Peyer's patch (tissue), 4 donors: Measurements from ENCODE around the gene TUBB2A. TPM values are rescaled to one million over a fixed set of nuclear protein-coding genes. Genes with fewer than 3 reads are reported as not detected.
A peak's percentile ranks its signal among the peaks of the same experiment; 100 is the strongest.
"Not testable (repeated sequence)": the region's sequence is repeated elsewhere in the genome, so short reads cannot be mapped to it uniquely, and the experiment has no call there.

Experiments
- DNase-seq, 3 donors: peaks; one replicate each; pipeline ENCODE4 v3.0.0-alpha.2; 2017 to 2019
- H3K27ac ChIP-seq, 4 donors: fragments of 200-600 bp; sonication (generic); one replicate each; pipeline ENCODE4 v1.5.1; 2016 to 2019
- H3K27me3 ChIP-seq, 2 donors: fragments of 200-600 bp; sonication (generic); one replicate each; pipeline ENCODE4 v1.5.1; 2019
- H3K36me3 ChIP-seq, 3 donors: fragments of 200-600 bp; sonication (generic); one replicate each; pipeline ENCODE4 v1.5.1; 2016 to 2019
- H3K4me1 ChIP-seq, 4 donors: fragments of 200-600 bp; sonication (generic); one replicate each; pipeline ENCODE4 v1.5.1; 2016 to 2019
- H3K4me3 ChIP-seq, 4 donors: fragments of 200-600 bp; sonication (generic); 1 replicate in 3 of 4; 2 replicates in 1 of 4; pipeline ENCODE4 v1.5.1; 2016 to 2019; ENCODE audit warnings: mild to moderate bottlenecking in 1 of 4
- H3K9me3 ChIP-seq, 4 donors: fragments of 200-600 bp; sonication (generic); one replicate each; pipeline ENCODE4 v1.5.1; 2016 to 2019; ENCODE audit warnings: mild to moderate bottlenecking in 1 of 4
- POLR2A ChIP-seq, 2 donors: fragments of 450-650 bp; IDR thresholded peaks; one replicate each; pipeline ENCODE4 v1.5.1; 2017; ENCODE audit warnings: antibody characterized with exemption in 2 of 2, mild to moderate bottlenecking in 2 of 2, moderate library complexity in 2 of 2
- total RNA-seq, 4 donors: library from RNA; depleted of rRNA; stranded (reverse); fragments of >200 nt; gene quantifications; one replicate each; pipeline ENCODE4 v1.1.0, GENCODE V29; 2016
- TF ChIP-seq, protein P1 (sequence below), 6 experiments: fragments of 450-650 bp in 4 of 6; fragments of 200-600 bp in 2 of 6; sonication (generic) in 1 of 6; IDR thresholded peaks; one replicate each; pipeline ENCODE4 v1.5.1; 2017 to 2019; ENCODE audit warnings: antibody characterized with exemption in 6 of 6, mild to moderate bottlenecking in 3 of 6, moderate library complexity in 1 of 6

TUBB2A gene
- total RNA-seq, 4 donors from 2014 or later, result 13.2 to 61.6 (median 47.6) TPM

DNA sequence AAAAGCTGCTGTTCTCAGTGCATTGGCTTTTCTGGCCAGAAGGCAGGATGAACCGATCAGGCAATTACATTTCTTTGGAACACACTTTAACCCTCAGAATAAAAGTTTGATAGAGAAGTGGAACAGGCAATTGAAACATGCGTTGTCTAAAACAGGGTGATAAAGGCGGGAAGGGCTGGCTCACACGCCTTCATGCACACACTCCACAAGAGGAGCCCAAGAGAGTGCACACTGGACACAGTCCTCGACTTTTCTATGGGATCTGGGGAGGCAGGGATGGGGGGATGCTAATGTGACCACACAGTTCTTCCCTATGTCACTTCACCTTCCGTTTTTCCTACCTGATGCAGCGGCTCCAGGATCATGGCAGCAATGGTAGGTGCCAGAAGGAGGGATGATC lies 30.9 kb upstream of the TUBB2A start:
- H3K27ac ChIP-seq, result no peak overlapping the region
- no peaks in the 10 kb centered on the region for H3K9me3 ChIP-seq
- TF ChIP-seq, protein P1, sequence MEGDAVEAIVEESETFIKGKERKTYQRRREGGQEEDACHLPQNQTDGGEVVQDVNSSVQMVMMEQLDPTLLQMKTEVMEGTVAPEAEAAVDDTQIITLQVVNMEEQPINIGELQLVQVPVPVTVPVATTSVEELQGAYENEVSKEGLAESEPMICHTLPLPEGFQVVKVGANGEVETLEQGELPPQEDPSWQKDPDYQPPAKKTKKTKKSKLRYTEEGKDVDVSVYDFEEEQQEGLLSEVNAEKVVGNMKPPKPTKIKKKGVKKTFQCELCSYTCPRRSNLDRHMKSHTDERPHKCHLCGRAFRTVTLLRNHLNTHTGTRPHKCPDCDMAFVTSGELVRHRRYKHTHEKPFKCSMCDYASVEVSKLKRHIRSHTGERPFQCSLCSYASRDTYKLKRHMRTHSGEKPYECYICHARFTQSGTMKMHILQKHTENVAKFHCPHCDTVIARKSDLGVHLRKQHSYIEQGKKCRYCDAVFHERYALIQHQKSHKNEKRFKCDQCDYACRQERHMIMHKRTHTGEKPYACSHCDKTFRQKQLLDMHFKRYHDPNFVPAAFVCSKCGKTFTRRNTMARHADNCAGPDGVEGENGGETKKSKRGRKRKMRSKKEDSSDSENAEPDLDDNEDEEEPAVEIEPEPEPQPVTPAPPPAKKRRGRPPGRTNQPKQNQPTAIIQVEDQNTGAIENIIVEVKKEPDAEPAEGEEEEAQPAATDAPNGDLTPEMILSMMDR (IDR thresholded peaks at IDR 0.05), result no peak
- H3K4me3 ChIP-seq, result no peak overlapping the region
- H3K27me3 ChIP-seq, result no peaks in the 10 kb centered on the region
- no peak for DNase-seq
- no peaks in the 10 kb centered on the region for H3K4me1 ChIP-seq
- H3K36me3 ChIP-seq, result no peaks in the 10 kb centered on the region

DNA sequence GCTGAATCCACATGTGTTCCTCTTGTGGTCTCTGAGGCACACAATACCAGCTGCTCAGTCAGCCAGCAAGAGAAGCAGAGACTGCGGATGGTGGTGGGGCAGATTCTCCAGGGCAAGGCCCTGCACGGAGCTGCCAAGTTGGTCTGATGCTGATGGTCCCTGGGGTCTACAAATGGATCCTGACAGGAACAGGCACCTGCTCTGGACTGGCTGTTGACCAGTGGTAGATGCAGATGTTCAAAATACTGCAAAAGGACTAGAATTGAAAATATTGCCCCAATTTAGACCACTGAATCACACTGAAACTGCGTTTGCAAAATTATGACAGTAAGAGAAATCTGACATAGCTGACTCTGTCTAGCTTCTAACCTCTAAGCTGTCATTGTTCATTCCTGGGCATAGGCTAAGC lies 29.6 kb upstream of the TUBB2A start:
- no peak overlapping the region for H3K27ac ChIP-seq
- no peaks in the 10 kb centered on the region for H3K27me3 ChIP-seq
- no peak overlapping the region for H3K4me3 ChIP-seq
- TF ChIP-seq, protein P1 (IDR thresholded peaks at IDR 0.05), result no peak
- no peak for TF ChIP-seq POLR2A (IDR thresholded peaks at IDR 0.05)
- H3K9me3 ChIP-seq, result no peaks in the 10 kb centered on the region
- no peak for DNase-seq
- H3K4me1 ChIP-seq, result no peaks in the 10 kb centered on the region
- H3K36me3 ChIP-seq, result no peaks in the 10 kb centered on the region

DNA sequence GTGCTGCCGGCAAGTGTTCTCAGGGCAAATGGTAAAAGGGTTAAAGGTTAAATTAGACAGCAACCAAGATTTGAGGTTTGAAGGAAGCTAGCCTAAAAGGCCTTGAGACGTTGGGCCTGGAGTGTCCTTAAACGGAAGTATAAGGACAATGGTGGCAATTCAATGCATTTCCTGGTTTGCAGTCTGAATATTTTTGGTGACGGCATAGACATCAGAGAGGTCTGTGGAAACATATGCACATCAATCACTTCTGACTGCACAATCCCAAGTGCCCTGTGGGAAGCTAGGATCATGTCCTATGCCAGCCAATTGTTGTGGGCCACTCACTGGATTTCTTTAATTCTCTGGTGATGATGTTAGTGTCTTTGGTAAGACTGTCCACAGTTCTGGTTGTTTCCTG lies 25.7 kb upstream of the TUBB2A start:
- H3K4me1 ChIP-seq, result no peaks in the 10 kb centered on the region
- no peaks in the 10 kb centered on the region for H3K27me3 ChIP-seq
- TF ChIP-seq POLR2A (IDR thresholded peaks at IDR 0.05), result no peak
- TF ChIP-seq, protein P1 (IDR thresholded peaks at IDR 0.05), result no peak
- no peak overlapping the region for H3K4me3 ChIP-seq
- no peak overlapping the region for H3K27ac ChIP-seq
- no peaks in the 10 kb centered on the region for H3K36me3 ChIP-seq
- H3K9me3 ChIP-seq, result no peaks in the 10 kb centered on the region
- no peak for DNase-seq

DNA sequence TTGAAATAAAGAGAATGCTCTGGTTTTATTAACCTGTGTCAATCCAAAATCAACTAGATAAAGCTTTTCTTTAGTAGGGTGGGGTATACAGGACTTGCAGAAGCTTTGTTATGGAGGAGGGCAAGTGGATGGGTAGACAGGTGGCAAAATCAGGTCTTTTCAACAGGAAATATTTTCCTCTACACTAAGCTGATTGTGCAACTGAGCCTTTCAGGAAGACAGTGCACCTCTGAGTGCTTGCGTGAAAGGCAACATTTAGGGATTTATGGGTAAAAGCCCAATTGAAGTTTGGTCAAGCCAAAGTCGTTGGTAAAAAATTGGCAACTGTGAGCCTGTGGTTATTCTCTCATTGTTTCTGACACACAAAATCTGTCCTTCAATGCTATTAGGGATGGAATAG lies 23.8 kb upstream of the TUBB2A start:
- H3K27me3 ChIP-seq, result no peaks in the 10 kb centered on the region
- no peaks in the 10 kb centered on the region for H3K36me3 ChIP-seq
- no peak for DNase-seq
- H3K4me1 ChIP-seq, result no peaks in the 10 kb centered on the region
- H3K4me3 ChIP-seq, result no peak overlapping the region
- TF ChIP-seq, protein P1 (IDR thresholded peaks at IDR 0.05), result no peak
- no peak for TF ChIP-seq POLR2A (IDR thresholded peaks at IDR 0.05)
- no peak overlapping the region for H3K27ac ChIP-seq
- H3K9me3 ChIP-seq, result no peaks in the 10 kb centered on the region

DNA sequence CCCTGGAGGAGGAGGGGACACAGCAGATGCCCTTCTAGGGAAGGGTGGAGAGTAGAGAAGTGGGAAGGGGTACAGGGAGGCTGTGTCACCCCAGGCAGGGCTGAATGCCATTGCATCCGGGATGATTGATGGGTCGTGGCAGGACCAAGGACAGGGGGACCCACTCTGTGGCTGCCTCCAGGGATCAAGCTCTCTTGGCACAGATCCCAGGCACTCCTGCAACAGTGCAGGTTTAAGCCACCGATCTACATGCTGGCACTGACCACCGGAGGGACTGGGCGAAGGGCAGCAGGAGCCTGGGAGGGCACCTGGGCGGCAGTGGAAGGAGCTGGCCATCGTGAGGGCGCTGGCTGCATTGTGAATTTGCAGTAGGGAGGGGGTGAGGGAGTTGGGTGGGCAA lies 22.6 kb upstream of the TUBB2A start:
- not testable (repeated sequence) for H3K4me3 ChIP-seq, H3K4me1 ChIP-seq, H3K27me3 ChIP-seq, DNase-seq, H3K27ac ChIP-seq, H3K36me3 ChIP-seq, H3K9me3 ChIP-seq

DNA sequence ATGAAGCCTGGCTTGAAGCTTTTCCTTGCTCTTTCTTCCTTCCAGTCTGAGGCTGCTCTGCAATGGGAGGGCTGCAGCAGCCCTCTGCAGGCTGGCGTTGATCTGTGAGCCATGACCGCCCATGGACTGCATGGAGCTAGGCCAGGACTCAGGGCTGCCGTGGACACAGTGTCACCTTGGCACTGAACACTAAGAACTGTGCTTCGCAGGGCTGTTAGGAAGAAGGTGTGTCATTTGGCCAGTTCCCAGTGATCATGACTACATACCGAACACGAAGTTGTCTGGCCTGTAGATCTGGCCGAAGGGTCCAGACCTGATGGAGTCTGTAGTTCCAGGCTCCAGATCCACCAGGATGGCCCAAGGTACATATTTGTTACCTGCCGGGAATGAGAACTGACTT lies 21.3 kb upstream of the TUBB2A start:
- DNase-seq, result not testable (repeated sequence)

DNA sequence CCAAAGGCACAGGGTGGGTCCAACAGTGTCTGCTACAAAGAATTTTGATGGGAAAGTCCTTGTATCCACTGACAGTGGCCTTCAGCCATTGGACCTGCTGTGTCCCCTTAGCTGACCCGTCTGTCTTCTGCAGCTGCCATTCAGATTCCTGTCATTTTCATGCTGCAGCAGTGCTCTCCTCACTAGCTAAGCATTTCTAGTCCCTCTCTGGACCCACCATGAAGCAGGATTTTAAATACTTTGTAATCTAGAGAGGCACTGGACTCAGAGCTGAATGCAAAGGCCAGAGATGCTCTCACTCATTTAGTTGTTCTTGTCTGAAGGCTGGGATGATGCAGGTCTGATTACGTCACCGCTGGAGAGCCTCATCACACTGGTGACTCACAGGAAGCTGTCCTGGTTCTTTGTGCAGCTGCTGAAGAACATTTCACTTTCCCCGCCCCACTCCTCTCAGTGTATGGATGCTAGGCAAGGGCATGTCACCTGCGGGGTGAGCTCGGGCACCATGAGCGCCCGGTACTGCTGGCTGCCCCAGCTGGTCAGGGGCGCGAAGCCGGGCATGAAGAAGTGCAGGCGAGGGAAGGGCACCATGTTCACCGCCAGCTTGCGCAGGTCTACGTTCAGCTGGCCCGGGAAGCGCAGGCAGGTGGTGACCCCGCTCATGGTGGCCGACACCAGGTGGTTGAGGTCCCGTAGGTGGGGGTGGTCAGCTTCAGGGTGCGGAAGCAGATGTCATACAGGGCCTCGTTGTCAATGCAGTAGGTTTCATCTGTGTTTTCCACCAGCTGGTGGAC lies 19.4 kb upstream of the TUBB2A start:
- Histone ChIP-seq H3K27me3 (no peaks in the 10 kb centered on the region), H3K27ac (no peak overlapping the region), H3K4me3 (no peak overlapping the region), H3K9me3 (no peaks in the 10 kb centered on the region), H3K36me3 (no peaks in the 10 kb centered on the region), H3K4me1 (no peaks in the 10 kb centered on the region)
- TF ChIP-seq, protein P1 (IDR thresholded peaks at IDR 0.05), result no peak
- no peak for TF ChIP-seq POLR2A (IDR thresholded peaks at IDR 0.05)
- DNase-seq, result peak in 1 of 3 donors; percentile 73

More for the DNA sequence above, 21.3 kb upstream of the TUBB2A start:
- not testable (repeated sequence) for H3K27ac ChIP-seq, H3K36me3 ChIP-seq, H3K9me3 ChIP-seq, H3K4me3 ChIP-seq, H3K27me3 ChIP-seq, H3K4me1 ChIP-seq
